AG10803 (cell line): ENCODE data around the gene SORBS1.

Source experiments
- DNase-seq: peaks from one replicate; pipeline ENCODE4 v3.0.0; 2010; ENCODE audit warnings: low read depth
- H3K4me3 ChIP-seq: 2 replicates; pipeline ENCODE4 v1.5.1; 2011; ENCODE audit warnings: mild to moderate bottlenecking, low read length, control low read depth
- CTCF ChIP-seq: conservative IDR thresholded peaks from 2 replicates; pipeline ENCODE4 v1.5.1; 2011; ENCODE audit warnings: mild to moderate bottlenecking, low read length, control low read depth, inconsistent platforms

Gene SORBS1

GRCh38 chr10:95445223-95445836 is 115.8 kb downstream of the SORBS1 start:
- TF ChIP-seq CTCF = no peak
- no peak overlapping the region for H3K4me3 ChIP-seq
- peak; percentile 81 for DNase-seq

GRCh38 chr10:95444792-95445191 is 116.4 kb downstream of the SORBS1 start:
- TF ChIP-seq CTCF = no peak
- no peak for DNase-seq
- H3K4me3 ChIP-seq = no peak overlapping the region

GRCh38 chr10:95443636-95444035 is 117.5 kb downstream of the SORBS1 start:
- H3K4me3 ChIP-seq = no peak overlapping the region
- DNase-seq = no peak
- no peak for TF ChIP-seq CTCF

GRCh38 chr10:95442341-95442740 is 118.8 kb downstream of the SORBS1 start:
- DNase-seq = no peak
- TF ChIP-seq CTCF = no peak

GRCh38 chr10:95441547-95441923 is 119.6 kb downstream of the SORBS1 start:
- no peak overlapping the region for H3K4me3 ChIP-seq
- no peak for DNase-seq
- TF ChIP-seq CTCF = no peak

More at GRCh38 chr10:95442341-95442740, 118.8 kb downstream of the SORBS1 start:
- H3K4me3 ChIP-seq = no peak overlapping the region

GRCh38 chr10:95440756-95441546 is 120.2 kb downstream of the SORBS1 start:
- no peak for TF ChIP-seq CTCF
- no peak overlapping the region for H3K4me3 ChIP-seq
- DNase-seq = no peak

GRCh38 chr10:95440038-95440725 is 121.0 kb downstream of the SORBS1 start:
- H3K4me3 ChIP-seq = no peak overlapping the region
- no peak for TF ChIP-seq CTCF

More at GRCh38 chr10:95440038-95440725, 121.0 kb downstream of the SORBS1 start:
- no peak for DNase-seq
